SKM-1 (cell line): ENCODE measurements around the gene TRAF1.

ENCODE experiments used
- DNase-seq: peaks from one replicate; lab custom pipeline; 2025; ENCODE audit not compliant: unreplicated experiment; lab: John Stamatoyannopoulos, UW

The TRAF1 gene

DNA sequence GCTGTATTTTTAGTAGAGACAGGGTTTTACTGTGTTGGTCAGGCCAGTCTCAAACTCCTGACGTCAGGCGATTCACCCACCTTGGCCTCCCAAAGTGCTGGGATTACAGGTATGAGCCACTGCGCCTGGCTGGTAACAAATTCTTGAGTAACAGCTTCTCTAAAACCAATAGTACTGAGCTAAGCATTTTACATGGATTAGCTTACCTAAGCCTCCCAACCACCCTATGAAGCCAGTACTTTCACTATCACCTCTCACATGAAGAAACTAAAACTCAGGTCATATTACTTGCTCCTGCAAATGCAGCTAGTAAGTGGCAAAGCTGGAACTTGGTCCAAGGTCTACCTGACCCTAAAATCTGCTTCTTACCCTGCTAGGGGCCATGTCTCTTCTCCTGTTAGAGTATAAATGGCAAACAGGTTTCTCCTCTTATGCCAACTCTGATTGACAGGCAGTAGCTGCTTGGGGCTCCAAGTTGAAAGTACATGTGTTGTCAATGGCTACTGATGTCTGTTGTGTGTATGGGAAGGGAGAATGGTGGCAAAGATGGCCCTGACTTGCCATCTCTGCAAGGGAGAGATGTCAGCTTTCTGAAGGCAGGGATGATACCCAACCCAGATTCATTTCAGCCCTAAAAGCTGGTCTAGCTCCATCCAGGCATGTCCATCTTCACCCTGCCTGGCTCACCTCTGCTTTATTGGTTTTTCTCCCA, 53.6 kb downstream of the TRAF1 start:
- DNase-seq: no peak

DNA sequence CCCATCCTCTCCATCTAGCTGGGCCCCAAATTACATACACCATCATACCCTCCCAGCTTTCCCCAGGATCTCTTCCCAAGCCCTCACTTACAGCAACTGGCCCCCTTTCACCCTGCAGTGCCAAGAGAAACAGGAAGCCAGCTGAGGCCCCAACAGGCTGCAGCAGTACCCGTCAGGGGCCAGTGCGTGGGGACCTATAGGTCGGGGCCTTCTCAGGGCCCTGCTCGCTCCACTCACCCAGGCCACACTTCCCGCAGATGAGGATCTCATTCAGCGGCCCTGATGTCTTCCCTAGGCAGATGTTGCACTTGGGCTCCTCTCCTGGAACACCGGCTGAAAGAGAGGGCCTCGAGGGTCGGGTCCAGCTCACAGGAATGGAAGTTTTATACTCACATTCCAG, 56.4 kb downstream of the TRAF1 start:
- no peak for DNase-seq

DNA sequence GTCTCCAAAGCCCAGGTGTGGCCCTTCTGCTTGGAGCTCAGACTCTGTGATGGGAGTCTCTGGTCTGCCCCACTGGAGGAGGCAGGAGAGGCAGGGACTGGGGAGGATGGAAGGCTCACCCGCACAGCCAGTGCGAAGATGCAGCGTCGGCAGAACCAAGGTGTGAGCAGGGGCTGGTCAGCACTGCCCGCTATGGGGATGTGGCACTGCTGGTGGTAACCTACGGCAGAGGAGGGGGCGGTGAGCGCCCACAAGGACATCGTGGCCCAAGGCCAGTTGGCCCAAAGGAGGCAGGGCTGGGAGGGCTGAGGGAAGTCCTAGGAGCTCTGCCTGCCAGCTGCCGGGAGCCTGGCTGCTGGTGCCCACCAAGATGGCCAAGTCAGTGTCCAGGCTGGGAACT, 56.9 kb downstream of the TRAF1 start:
- no peak for DNase-seq

DNA sequence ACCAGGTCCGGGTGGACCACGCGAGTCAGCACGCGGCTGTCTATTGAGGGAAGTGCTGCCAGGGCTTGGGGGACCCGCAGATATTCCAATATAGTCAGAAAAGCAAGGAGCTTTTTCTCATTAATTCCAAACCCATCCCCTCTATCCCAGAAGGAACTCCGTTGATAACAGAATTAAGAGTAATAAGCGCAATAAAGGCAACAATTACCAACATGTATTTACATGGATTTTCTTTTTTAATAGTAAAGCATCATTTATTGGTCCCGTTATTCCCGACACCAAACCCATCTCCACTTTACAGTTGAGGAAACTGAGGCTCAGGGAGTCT, 57.3 kb downstream of the TRAF1 start:
- DNase-seq: no peak

DNA sequence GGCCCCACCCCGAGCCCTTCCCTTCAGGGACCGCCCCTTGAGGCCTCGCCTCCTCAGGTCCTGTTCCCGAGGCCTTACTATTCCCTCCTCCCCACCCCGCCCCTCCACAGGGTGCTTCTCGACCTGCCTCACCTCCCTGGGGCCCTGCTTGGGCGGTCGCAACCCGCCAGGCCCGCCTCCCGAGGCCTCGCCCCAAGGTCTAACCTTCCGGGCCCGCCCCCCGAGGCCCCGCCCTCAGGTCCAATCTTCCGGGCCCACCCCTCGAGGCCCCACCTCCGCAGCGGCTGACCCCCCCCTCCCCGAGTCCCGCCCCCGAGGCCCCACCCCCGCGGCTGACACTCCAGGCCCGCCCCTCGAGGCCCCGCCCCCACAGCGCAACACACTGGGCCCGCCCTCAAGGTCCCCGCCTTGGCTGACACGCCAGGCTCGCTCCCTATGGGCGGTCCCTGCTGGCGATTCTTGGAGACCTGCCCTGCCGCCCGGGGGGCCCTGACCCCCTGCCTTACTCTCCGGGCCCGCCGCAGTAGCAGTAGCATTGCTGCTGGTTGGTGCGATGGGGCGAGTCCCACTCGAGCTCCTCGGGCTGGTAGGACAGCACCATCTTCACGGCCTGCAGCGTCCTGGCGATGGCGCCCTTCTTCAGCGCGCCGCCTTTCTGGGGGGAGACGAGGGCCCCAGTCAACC, 57.8 kb downstream of the TRAF1 start:
- DNase-seq: peak; percentile 83

DNA sequence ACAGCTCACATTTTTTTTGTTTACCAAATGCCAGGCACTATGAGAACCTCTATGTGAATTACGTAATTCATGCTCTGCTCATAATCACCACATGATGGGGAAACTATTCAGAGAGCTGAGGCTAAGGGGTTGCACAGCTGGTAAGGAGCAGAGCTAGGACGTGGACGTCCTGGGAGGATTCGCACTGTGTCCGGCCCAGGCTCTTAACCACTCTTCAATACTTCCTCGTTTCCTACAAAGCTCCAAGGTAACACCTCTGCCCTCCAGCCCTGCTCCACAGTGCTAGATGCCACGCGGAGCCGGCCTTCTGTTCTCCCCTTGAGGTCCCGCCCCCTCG, 58.3 kb downstream of the TRAF1 start:
- no peak for DNase-seq

DNA sequence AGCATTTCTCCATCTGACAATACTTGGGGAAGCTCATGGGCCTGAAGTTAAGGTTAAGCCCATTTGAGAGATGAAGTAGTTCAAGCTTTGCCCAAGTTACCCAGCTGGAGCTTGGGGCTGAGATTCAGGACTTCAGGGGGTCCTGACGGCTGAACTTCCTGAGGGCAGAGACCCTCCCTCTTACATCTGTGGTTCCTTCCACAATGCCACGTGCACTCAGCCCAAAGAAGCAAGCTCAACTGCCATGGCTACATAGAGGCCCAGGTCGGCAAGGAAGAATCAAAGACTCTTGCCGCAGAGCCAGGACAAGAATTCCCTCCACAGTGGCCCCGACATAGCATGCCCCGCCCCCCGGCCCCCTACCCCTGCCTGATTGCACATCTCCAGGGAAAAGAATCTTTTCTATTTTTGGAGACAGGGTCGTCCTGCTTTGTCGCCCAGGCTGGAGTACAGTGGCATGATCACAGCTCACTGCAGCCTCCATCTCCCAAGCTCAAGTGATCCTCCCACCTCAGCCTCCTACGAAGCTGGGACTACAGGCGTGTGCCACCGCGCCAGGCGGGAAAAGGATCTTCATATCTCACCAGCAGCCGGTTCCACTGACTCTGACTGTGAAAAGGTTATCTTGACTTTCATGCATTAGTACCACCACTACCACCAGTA, 58.8 kb downstream of the TRAF1 start:
- no peak for DNase-seq

DNA sequence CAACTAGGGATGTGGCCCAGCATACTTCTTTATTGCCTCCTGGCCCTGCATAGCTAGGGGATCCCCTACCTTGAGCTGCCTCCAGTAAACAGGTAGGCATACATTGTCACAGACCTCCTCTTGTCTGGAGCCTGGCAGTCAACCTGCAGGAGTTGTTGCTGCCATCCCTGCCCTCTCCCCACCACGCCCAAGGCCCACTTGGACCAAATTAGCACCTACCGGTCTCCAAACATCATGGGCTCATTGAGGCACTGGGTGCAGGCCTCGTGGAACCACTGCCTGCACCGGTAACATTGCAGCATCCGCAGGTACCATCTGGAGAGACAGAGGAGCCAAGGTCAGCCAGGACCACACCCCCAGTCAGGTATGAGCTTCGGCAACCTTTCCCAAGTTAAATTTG, 59.9 kb downstream of the TRAF1 start:
- DNase-seq: no peak

DNA sequence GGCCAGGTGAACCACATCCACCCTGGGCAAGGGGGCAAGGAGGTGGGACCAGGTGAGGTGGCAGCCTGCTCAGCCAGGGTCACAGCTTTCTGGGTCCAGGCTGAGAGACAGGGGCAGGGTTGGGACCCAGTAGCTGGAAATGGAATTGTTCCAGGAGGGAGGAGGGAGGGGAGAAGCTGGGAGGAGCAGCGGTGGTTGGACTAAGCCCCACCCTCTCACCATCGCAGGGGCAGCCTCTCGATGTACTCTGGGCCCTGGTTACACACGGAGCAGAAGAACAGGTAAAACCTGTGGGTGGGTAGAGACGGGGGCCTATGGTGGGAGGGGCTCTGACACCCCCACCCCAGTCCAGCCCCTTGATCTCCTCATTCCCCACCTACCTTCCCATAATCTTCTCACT, 60.8 kb downstream of the TRAF1 start:
- no peak for DNase-seq

DNA sequence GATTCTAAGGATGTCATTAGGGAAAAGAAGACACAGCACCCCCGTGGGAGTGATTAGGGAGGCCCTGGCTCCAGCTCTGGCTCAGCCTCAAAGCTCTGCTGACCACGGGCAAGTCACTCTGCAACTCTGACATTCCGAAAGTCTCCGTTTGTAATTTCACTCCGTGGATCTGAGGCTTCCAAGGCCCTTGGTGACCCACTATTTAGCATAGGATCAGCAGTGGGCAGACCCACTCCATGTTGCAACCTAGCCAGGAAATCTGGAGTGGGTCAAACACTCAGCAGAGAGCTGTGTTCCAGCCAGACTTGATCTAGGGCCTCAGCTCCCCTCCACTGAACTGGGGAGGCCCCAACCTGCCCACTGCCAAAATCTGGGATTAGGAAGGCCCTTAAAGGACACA, 61.4 kb downstream of the TRAF1 start:
- DNase-seq: no peak

DNA sequence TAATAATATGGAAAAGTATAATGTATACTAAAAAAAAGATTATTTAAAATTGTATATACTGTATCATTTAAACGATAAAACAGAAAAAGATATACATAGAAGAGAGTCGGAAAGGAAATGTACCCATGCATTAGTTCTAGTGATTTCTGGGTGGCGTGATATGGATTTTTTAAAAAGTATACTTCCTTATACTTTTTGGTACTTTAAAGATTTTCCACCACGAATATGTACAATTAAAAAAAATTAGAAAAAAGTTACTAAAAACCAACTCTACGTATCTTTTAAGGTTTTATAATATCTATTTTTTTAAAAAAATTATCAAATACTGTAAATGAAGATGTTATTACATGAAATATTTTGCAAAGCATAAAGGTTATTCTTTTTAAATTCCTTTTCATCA, 61.9 kb downstream of the TRAF1 start:
- no peak for DNase-seq

DNA sequence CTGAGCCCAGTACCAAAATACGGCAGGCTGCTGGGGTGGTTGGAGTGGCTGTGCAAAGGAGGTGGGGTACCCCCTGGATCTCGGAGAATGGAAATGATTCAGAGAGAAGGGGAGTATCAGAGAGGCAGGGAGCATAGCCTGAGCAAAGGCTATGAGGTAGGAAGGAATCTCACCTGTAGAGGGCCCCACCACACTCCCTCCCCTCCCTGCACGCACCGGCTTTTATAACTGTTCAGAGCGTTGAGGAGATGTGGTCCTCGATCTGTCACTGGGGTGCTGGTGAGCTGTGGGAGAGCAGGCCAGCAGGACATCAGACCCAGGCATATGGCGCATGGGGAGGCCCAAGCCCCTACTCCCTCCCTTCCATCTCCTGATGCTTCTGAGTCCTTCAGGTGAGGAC, 62.8 kb downstream of the TRAF1 start:
- DNase-seq: no peak

DNA sequence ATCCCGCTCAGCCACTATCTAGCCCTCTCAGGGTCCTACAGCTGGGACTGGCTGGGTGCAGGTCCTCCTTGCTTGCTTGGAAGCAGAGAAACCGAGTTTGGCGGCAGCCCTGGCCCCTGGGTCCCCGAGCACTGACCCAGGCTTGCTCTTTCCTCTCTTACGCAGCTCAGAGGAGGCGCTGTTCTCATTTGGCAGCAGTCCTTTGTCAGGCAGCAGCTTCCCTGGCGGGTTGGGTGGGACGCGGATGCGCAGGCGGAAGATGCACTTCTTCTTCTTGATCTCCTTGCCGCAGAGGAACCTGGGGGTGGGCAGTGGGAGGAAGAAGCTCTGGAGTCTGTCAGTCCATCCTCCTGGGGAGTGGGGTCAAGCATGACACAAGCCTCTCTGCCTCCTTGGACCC, 64.1 kb downstream of the TRAF1 start:
- DNase-seq: no peak

DNA sequence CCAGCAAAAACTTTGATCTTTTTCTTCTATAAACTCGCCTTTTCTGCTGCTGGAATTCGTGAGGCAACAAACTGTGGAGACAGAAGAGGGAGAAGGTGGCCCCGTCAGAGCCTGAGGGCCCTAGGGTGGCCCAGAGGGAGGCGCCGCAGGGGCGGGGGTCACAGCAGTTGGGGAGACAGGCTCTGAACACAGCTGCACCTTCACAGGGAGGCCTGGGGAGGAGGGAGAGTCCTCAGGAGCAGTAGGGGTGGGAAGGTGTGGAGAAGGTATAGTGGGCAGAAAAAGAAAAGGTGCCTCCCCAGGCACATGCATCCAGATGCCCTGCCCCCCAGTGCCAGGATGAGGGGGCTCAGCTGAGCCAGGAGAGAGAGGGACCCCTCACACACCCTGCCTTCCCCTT, 64.7 kb downstream of the TRAF1 start:
- no peak for DNase-seq

DNA sequence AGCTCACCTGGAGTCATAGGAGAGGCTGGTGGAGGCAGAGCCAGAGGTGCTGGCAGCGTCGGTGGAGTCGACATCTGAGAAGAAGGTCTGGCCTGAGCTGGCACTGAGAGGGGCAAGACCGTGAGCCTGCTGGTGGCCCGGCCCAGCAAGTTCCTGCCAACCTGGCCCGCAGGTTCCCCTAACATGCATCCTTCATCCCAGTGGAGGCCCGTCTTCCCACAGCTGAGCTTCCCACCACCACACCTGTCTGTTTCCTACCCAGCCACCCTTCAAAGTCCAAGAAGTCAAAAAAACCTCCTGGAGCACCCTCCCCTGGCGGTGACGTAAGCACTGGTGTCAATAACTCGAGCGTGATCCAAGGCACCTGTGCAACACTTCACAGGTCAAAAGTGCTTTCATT, 66.5 kb downstream of the TRAF1 start:
- no peak for DNase-seq

DNA sequence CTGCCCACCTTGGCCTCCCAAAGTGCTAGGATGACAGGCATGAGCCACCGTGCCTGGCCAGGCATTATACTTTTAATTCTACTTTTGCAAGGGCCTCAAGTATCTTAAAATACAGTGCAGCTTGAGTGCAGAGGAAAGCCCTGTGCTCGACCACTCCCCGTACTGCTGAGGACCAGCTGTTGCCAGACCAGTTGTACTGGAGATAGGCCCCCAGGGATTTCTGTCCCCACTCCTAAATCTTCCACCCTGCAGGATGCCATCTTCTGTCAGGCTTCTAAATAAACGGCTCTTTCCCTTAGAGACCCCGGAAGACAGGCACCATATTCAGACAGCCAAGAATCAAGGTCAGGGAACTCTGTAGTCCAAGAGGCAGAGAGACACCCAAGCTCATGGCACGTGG, 67.2 kb downstream of the TRAF1 start:
- no peak for DNase-seq

DNA sequence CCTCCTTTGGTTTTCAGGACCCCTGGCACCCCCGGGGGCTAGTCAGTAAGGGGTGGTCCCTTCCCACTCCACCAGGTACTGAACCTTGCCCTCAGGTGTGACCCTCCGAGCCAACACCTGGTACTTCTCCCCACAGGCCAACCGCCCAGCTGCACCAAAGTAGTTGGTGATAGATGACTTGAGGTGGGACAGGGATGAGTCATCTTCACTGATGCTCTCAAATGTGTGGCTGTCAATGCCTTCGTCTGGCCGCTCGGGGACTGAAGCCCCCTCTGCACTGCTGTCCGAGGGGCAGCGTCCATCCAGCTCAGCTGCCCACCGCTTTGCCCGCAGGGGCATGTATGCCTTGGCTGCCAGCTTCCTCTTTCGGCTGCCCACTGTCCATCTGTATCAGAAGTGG, 68.7 kb downstream of the TRAF1 start:
- DNase-seq: no peak

DNA sequence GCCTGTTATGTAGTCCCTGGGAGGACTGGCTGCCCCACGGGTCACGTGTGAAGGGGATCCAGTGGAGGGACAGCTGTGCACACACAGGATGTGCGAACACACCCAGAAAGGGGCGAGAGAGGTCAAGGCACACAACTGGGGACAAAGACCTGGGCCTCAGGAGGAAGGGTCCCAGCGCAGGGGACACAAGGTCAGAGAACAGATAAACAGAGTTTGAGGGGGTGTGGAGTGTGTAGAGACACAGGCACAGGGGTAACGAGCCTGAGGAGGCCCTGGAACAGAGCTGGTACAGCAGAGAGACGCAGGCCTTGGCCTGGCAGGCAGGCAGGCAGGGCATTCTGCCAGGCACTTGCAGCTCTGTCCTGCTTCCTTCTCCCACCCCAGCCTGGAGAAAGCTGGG, 69.1 kb downstream of the TRAF1 start:
- no peak for DNase-seq

DNA sequence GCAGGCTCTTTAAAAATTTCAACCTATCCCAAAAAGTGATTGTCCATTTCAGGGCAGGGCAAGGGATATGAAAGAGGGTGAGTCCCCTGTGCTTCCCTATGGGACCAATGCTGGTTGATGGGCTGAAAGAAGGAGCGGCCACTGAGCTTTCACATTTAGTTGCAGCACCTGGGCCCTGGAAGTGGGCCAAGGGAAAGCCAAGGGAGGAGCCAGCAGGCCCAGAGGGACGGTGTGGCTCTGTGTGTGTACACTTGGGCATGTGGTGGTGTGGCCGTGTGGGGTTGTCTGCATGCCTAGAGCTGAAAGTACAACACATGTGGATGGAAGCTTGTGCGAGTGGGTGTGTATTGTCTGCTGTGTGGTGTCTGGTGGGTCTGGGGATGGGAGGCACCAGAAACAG, 69.9 kb downstream of the TRAF1 start:
- DNase-seq: no peak

DNA sequence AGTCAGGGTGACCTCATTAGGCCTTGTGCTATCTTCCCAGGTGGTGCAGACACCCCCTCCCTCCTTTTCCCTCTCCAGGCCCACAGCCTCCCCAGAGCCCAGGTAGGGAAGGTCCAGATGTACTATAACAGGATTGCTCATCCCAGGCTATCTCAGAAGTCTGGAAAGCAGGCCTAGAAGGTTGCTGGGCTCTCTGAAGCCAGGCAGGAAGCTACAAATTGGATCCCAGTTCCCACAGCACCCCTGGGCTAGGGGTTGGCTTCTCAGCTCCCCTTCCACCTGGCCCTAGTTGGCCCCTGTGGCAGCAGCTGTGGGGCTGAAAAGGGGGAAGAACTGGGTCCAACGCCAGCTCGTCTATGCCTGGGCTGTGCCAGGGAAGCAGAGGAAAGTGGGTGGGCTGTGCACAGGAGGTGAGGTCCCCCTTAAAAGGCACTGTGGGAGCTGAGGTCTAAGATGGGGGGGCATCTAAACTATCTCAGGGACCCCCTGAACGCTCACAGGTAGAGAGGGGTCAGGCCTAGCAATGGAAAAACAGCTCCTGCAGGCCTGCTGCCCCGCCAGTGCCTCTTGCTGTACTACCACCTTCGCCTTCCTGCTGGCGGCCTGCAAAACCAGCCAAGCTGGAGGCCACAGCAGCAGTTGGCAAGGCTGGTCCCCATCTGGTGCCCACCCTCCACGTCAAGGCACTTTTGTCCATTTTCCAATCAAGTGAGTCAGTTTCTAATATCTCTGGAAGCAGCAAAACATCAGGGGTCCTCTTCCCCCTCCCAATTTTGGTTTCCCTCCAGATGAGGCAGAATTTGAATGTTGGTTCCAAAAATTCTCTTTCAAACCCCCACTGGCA, 70.5 kb downstream of the TRAF1 start:
- DNase-seq: no peak

DNA sequence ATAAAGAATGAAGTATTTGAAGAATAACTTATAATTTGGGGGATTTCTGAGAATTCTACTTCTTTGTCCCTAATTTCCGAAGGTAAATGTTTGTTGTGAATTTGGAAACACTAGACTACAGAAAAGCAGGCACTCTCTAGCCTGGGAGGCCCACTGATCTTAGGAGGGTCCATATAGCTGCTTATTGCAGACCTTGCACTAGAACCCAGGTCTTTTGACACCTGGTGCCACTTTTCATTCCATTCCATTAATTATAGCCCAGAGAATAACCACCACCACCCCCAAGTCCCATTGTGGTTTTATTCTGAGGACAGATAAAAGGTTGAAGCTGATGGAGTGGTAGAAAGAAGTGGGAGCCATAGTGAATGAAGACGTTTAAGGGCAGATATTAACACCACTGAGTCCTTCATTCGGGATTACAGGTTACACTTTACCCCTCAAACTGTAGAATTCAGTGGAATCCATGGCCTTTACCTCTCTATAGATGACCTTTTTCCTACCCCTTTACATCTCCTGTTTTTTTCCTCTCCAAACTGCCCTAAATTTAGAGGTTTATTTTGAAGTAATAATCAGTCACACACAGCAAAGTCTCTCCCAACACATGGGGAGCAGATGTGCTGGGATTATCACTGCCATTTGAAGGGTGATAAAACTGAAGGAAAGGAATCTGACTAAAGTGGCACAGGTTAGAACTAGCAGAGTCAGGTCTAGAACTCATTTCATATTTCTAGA, 71.8 kb downstream of the TRAF1 start:
- DNase-seq: no peak
